ENCODE data around the gene PHF5A.

DNA sequence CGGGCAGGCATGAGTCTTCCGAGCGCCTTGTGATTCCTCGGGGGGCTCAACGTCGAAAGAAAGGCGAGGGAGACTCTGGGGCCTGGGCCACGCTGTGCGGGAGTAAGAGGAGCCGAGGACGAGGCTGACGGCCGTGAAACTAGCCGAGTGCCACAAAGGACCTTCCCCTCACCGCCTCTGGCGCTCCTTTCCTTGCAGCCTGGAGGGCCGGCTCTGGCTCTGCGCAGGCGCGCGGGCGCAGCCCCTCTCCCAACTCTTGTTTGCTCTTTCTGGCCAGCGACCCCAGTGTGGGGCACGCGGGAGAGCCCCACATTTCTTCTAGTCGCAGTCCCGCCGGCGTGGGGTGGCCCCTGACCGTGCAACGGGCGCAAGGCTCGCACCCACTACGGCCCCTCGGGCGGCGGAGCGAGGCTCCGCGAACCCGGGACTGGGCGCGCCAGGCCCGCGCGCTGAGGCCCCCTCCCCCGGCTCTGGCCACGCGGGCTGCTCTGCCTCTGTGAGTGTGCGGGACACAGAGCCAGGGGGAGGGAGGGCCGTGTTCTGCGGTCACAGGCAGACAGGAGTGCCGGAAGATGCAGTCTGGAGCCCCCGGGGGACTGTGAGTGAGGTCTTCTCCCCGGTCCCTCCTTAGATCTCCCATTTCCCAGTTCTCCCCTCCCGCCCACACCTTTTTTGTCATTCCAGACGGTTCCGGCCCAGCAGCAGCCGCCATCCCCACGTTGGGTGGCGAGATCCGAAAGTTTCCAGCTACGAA is 20.9 kb downstream of the PHF5A start:
- TF ChIP-seq, protein P1, sequence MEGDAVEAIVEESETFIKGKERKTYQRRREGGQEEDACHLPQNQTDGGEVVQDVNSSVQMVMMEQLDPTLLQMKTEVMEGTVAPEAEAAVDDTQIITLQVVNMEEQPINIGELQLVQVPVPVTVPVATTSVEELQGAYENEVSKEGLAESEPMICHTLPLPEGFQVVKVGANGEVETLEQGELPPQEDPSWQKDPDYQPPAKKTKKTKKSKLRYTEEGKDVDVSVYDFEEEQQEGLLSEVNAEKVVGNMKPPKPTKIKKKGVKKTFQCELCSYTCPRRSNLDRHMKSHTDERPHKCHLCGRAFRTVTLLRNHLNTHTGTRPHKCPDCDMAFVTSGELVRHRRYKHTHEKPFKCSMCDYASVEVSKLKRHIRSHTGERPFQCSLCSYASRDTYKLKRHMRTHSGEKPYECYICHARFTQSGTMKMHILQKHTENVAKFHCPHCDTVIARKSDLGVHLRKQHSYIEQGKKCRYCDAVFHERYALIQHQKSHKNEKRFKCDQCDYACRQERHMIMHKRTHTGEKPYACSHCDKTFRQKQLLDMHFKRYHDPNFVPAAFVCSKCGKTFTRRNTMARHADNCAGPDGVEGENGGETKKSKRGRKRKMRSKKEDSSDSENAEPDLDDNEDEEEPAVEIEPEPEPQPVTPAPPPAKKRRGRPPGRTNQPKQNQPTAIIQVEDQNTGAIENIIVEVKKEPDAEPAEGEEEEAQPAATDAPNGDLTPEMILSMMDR (IDR thresholded peaks at IDR 0.05) = no peak
- TF ChIP-seq POLR2A (IDR thresholded peaks at IDR 0.05) (no peak), POLR2AphosphoS5 (IDR thresholded peaks at IDR 0.05) (no peak)

Measured in breast epithelium (tissue), 3 donors.